Measurements from ENCODE around the gene DLX2. TPM values are rescaled to one million over a fixed set of nuclear protein-coding genes. Genes with fewer than 3 reads are reported as not detected.

DLX2 gene
- total and polyA plus RNA-seq, 12 donors = 0.06 to 0.49 (median 0.15) TPM; not detected in 5

GRCh38 chr2:172103471-172104272, 972 bp upstream of the DLX2 start:
- TF ChIP-seq CTCF (IDR thresholded peaks at IDR 0.05) (peak; percentile 63 to 89 (median 82)), POLR2A (IDR thresholded peaks at IDR 0.05) (no peak)
- H3K27me3 ChIP-seq = peaks cover 93% of the 10 kb centered on the region
- peak; percentile 76 to 93 (median 79) for DNase-seq
- H3K36me3 ChIP-seq (replicated peaks in 1 of 2) = no peaks in the 10 kb centered on the region
- H3K27ac ChIP-seq = no peak overlapping the region
- peak overlapping the region in 1 of 4 donors; percentile 57 for H3K4me3 ChIP-seq
- H3K4me1 ChIP-seq (replicated peaks in 1 of 2) = peaks cover 16 to 46% of the 10 kb centered on the region in 2 donors
- no peaks in the 10 kb centered on the region for H3K9me3 ChIP-seq (replicated peaks in 1 of 3)
- WGBS, 4 donors = 3 to 5% (median 4%) methylated on average over 25 of the region's 25 CpGs
- intact Hi-C loops (cut with DNase I) = loop anchor here (5.0 to 10.0 kb wide), 5 partner anchors 101 to 529 kb away; no protein-coding TSS in a partner anchor

- intact Hi-C loops (cut with DNase I) = loop anchor here (5.0 to 10.0 kb wide), 5 partner anchors 100 to 527 kb away; no protein-coding TSS in a partner anchor
- Histone ChIP-seq H3K36me3 (replicated peaks in 1 of 2) (no peaks in the 10 kb centered on the region), H3K4me1 (replicated peaks in 1 of 2) (peaks cover 20 to 52% of the 10 kb centered on the region in 2 donors), H3K4me3 (peak overlapping the region in 2 of 4 donors; percentile 27 to 57), H3K27ac (peak overlapping the region in 1 of 5 donors; percentile 43), H3K9me3 (replicated peaks in 1 of 3) (no peaks in the 10 kb centered on the region), H3K27me3 (peaks cover 93% of the 10 kb centered on the region)
- TF ChIP-seq POLR2A (IDR thresholded peaks at IDR 0.05) (no peak), CTCF (IDR thresholded peaks at IDR 0.05) (no peak)
- 4 to 6% (median 5%) methylated on average over 32 to 36 of the region's 36 CpGs for WGBS, 4 donors
- DNase-seq = peak in 1 of 7 donors; percentile 52
Measured at GRCh38 chr2:172101821-172102390, 794 bp downstream of the DLX2 start.

- H3K4me1 ChIP-seq (replicated peaks in 1 of 2) = peaks cover 26 to 53% of the 10 kb centered on the region in 2 donors
- peaks cover 93% of the 10 kb centered on the region for H3K27me3 ChIP-seq
- H3K36me3 ChIP-seq (replicated peaks in 1 of 2) = no peaks in the 10 kb centered on the region
- intact Hi-C loops (cut with DNase I) = loop anchor here (5.0 to 10.0 kb wide), 5 partner anchors 99 to 526 kb away; no protein-coding TSS in a partner anchor
- peak overlapping the region in 1 of 5 donors; percentile 43 for H3K27ac ChIP-seq
- H3K4me3 ChIP-seq = no peak overlapping the region
- WGBS, 4 donors = 18 to 23% (median 22%) methylated on average over 31 to 54 of the region's 54 CpGs
- DNase-seq = peak in 1 of 7 donors; percentile 52
- H3K9me3 ChIP-seq (replicated peaks in 1 of 3) = no peaks in the 10 kb centered on the region
- no peak for TF ChIP-seq POLR2A (IDR thresholded peaks at IDR 0.05)
- no peak for TF ChIP-seq CTCF (IDR thresholded peaks at IDR 0.05)
Measured at GRCh38 chr2:172100935-172101820, 1.5 kb downstream of the DLX2 start.

Data from adrenal gland (tissue), 12 donors.